HepG2 (cell line): ENCODE measurements around the gene TUBB3. TPM values are rescaled to one million over a fixed set of nuclear protein-coding genes. Genes with fewer than 3 reads are reported as not detected.

Source experiments
- HIVEP1 ChIP-seq: sonication (generic); formaldehyde crosslinking; IDR thresholded peaks from 2 replicates; pipeline ENCODE4 v1.4.0; 2020; ENCODE audit warnings: mild to moderate bottlenecking, missing genetic modification reagents
- KAT2B ChIP-seq: fragments of 150-350 bp; IDR thresholded peaks from 2 replicates; pipeline ENCODE4 v1.6.1; 2014; ENCODE audit warnings: low read depth, low read length, borderline replicate concordance
- MAFG ChIP-seq: sonication (generic); formaldehyde crosslinking; IDR thresholded peaks from 2 replicates; pipeline ENCODE4 v1.5.1; 2020; ENCODE audit warnings: mild to moderate bottlenecking, missing genetic modification reagents
- ZNF430 ChIP-seq: sonication (generic); formaldehyde crosslinking; IDR thresholded peaks from 2 replicates; pipeline ENCODE4 v1.9.0; 2021; ENCODE audit warnings: mild to moderate bottlenecking, missing genetic modification reagents
- polyA plus RNA-seq, 8 experiments: library from polyadenylated mRNA; depleted of rRNA in 3 of 8; stranded (reverse) in 7 of 8; unstranded in 1 of 8; fragments of >200 nt; fragmentation: Illumina TruSeq in 4 of 8; extraction: Trizol in 4 of 8; gene quantifications; 2 replicates each; pipeline versions ENCODE4 v1.2.1 to v1.2.3, GENCODE V29; 2011 to 2016; ENCODE audit warnings: low read depth in 4 of 8, missing spikeins in 1 of 8, mixed read lengths in 1 of 8; ENCODE audit not compliant: insufficient read depth in 1 of 8
- total RNA-seq, 5 experiments: library from RNA; depleted of rRNA; stranded (reverse); fragments of >200 nt; fragmentation: Illumina TruSeq; extraction: Trizol; gene quantifications; 2 replicates each; pipeline ENCODE4 v1.2.3, GENCODE V29; 2016; ENCODE audit warnings: low read depth in 1 of 5
- TF ChIP-seq, protein P1 (sequence below): sonication (generic); formaldehyde crosslinking; IDR thresholded peaks from 2 replicates; pipeline ENCODE4 v1.4.0; 2020; ENCODE audit warnings: missing genetic modification reagents
- TF ChIP-seq, protein P2 (sequence below): sonication (generic); formaldehyde crosslinking; IDR thresholded peaks from 2 replicates; pipeline ENCODE4 v1.5.0; 2020; ENCODE audit warnings: mild to moderate bottlenecking, missing genetic modification reagents
- TF ChIP-seq, protein P3 (sequence below): sonication (generic); formaldehyde crosslinking; IDR thresholded peaks from 2 replicates; pipeline ENCODE4 v1.9.0; 2021; ENCODE audit warnings: missing genetic modification reagents, borderline replicate concordance
- TF ChIP-seq, protein P4 (sequence below): sonication (generic); formaldehyde crosslinking; IDR thresholded peaks from 2 replicates; pipeline ENCODE4 v1.4.0; 2020; ENCODE audit warnings: mild to moderate bottlenecking, missing genetic modification reagents

The TUBB3 gene
- total and polyA plus RNA-seq, 2 of the 13 experiments (the other 11 are each of a cell fraction or from before 2014, with no cell fraction given): 110 to 185 TPM

DNA sequence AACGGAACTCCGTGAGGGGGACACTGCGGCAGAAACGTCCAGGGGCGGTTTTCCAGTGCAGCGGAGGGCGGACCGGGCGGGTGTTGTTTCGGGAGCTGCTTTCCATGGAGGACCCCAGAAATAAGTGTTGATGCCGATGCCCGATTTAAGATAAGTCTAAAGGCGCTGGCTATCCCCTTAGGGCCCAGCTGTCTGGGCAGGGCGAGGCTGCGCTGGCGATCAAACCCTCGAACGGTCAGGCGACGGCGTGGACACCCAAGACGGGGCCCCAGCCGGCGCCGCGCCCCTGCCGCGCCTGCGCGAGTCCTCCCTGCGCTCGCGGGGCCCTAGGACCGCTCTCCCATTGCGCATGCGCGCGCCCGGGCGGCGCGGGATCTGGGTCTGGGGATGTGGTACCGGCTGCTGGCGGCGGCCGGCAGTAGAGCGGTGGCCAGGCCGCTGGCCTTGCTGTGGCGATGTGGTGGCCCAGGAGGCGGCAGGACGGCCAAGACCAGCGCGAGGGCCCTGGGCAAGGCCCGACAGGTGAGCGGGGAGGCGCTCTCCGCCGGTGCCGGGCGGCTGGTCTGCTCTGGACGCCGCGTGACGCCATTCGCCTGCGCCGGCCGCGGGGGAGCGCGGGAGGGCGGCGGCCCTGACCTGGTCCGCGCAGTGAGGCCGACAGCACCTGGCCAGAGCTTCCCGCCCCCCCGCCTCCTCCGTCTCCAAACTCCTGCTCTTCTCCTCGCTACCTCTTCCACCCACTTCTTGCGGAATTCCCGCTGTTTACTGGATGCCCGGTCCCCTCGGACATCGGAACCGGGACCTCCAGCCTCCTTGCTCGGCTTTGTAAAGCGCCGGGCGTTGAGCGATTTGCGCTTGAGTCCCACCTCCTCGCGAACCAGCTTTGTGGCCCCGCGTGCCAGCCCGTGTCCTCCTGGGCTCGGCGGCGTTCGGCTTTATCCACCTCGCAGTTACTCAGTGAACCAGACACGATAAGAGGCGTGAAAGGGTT lies 49.4 kb downstream of the TUBB3 start (continued):
- TF ChIP-seq, protein P1, sequence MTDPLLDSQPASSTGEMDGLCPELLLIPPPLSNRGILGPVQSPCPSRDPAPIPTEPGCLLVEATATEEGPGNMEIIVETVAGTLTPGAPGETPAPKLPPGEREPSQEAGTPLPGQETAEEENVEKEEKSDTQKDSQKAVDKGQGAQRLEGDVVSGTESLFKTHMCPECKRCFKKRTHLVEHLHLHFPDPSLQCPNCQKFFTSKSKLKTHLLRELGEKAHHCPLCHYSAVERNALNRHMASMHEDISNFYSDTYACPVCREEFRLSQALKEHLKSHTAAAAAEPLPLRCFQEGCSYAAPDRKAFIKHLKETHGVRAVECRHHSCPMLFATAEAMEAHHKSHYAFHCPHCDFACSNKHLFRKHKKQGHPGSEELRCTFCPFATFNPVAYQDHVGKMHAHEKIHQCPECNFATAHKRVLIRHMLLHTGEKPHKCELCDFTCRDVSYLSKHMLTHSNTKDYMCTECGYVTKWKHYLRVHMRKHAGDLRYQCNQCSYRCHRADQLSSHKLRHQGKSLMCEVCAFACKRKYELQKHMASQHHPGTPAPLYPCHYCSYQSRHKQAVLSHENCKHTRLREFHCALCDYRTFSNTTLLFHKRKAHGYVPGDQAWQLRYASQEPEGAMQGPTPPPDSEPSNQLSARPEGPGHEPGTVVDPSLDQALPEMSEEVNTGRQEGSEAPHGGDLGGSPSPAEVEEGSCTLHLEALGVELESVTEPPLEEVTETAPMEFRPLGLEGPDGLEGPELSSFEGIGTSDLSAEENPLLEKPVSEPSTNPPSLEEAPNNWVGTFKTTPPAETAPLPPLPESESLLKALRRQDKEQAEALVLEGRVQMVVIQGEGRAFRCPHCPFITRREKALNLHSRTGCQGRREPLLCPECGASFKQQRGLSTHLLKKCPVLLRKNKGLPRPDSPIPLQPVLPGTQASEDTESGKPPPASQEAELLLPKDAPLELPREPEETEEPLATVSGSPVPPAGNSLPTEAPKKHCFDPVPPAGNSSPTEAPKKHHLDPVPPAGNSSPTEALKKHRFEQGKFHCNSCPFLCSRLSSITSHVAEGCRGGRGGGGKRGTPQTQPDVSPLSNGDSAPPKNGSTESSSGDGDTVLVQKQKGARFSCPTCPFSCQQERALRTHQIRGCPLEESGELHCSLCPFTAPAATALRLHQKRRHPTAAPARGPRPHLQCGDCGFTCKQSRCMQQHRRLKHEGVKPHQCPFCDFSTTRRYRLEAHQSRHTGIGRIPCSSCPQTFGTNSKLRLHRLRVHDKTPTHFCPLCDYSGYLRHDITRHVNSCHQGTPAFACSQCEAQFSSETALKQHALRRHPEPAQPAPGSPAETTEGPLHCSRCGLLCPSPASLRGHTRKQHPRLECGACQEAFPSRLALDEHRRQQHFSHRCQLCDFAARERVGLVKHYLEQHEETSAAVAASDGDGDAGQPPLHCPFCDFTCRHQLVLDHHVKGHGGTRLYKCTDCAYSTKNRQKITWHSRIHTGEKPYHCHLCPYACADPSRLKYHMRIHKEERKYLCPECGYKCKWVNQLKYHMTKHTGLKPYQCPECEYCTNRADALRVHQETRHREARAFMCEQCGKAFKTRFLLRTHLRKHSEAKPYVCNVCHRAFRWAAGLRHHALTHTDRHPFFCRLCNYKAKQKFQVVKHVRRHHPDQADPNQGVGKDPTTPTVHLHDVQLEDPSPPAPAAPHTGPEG (CRISPR knock-in tag): peak; percentile 81; the same call in 1 of the 2 replicates
- TF ChIP-seq, protein P2, sequence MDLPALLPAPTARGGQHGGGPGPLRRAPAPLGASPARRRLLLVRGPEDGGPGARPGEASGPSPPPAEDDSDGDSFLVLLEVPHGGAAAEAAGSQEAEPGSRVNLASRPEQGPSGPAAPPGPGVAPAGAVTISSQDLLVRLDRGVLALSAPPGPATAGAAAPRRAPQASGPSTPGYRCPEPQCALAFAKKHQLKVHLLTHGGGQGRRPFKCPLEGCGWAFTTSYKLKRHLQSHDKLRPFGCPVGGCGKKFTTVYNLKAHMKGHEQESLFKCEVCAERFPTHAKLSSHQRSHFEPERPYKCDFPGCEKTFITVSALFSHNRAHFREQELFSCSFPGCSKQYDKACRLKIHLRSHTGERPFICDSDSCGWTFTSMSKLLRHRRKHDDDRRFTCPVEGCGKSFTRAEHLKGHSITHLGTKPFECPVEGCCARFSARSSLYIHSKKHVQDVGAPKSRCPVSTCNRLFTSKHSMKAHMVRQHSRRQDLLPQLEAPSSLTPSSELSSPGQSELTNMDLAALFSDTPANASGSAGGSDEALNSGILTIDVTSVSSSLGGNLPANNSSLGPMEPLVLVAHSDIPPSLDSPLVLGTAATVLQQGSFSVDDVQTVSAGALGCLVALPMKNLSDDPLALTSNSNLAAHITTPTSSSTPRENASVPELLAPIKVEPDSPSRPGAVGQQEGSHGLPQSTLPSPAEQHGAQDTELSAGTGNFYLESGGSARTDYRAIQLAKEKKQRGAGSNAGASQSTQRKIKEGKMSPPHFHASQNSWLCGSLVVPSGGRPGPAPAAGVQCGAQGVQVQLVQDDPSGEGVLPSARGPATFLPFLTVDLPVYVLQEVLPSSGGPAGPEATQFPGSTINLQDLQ (CRISPR knock-in tag): peak; percentile 97
- TF ChIP-seq, protein P3, sequence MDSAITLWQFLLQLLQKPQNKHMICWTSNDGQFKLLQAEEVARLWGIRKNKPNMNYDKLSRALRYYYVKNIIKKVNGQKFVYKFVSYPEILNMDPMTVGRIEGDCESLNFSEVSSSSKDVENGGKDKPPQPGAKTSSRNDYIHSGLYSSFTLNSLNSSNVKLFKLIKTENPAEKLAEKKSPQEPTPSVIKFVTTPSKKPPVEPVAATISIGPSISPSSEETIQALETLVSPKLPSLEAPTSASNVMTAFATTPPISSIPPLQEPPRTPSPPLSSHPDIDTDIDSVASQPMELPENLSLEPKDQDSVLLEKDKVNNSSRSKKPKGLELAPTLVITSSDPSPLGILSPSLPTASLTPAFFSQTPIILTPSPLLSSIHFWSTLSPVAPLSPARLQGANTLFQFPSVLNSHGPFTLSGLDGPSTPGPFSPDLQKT (CRISPR knock-in tag): no peak
- TF ChIP-seq, protein P4, sequence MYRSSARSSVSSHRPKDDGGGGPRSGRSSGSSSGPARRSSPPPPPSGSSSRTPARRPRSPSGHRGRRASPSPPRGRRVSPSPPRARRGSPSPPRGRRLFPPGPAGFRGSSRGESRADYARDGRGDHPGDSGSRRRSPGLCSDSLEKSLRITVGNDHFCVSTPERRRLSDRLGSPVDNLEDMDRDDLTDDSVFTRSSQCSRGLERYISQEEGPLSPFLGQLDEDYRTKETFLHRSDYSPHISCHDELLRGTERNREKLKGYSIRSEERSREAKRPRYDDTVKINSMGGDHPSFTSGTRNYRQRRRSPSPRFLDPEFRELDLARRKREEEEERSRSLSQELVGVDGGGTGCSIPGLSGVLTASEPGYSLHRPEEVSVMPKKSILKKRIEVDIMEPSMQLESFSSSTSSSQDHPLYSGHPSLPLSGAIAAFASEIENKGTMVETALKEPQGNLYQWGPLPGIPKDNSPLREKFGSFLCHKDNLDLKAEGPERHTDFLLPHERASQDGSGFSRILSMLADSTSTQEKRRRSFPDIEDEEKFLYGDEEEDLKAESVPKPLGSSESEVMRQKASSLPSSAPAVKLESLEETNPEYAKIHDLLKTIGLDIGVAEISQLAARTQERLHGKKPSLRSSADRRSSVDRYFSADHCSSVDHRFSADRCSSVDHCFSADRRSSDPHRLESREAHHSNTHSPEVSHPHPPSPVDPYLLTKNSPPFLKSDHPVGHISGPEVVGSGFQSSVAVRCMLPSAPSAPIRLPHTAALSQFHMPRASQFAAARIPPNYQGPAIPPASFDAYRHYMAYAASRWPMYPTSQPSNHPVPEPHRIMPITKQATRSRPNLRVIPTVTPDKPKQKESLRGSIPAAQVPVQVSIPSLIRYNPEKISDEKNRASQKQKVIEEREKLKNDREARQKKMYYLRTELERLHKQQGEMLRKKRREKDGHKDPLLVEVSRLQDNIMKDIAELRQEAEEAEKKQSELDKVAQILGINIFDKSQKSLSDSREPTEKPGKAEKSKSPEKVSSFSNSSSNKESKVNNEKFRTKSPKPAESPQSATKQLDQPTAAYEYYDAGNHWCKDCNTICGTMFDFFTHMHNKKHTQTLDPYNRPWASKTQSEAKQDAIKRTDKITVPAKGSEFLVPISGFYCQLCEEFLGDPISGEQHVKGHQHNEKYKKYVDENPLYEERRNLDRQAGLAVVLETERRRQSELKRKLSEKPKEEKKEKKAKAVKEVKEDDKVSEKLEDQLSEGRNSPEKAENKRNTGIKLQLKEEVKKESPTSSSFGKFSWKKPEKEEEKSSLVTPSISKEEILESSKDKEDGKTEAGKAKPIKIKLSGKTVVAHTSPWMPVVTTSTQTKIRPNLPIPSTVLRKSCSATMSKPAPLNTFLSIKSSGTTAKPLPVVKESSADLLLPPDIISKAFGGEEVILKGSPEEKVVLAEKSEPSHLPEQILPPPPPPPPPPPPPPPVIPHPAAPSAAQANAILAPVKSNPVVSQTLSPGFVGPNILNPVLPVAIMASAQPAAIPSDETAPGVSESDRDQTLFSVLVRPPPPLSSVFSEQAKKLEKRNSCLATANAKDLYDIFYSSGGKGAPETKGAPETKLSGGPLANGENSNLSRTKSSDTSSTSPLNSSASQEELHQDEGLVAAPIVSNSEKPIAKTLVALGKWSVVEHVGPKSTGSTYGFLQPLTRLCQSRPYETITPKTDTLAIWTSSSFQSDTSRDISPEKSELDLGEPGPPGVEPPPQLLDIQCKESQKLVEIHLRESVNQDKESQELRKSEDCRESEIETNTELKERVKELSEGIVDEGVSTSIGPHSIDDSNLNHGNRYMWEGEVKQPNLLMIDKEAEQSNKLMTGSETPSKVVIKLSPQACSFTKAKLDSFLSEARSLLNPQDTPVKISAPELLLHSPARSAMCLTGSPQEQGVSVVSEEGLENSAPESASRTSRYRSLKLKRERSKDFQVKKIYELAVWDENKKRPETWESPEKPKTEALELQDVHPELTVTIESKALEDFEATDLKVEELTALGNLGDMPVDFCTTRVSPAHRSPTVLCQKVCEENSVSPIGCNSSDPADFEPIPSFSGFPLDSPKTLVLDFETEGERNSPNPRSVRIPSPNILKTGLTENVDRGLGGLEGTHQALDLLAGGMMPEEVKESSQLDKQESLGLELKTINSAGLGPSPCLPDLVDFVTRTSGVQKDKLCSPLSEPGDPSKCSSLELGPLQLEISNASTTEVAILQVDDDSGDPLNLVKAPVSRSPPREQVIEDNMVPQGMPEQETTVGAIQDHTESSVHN (CRISPR knock-in tag): peak; percentile 79; the same call in 1 of the 2 replicates
- TF ChIP-seq ZNF430 (CRISPR knock-in tag) (no peak; the same call in none of the 2 replicates), HIVEP1 (CRISPR knock-in tag) (peak; percentile 54; the same call in 1 of the 2 replicates), MAFG (peak; percentile 34; the same call in 1 of the 2 replicates), KAT2B (no peak)
